Suppressor macrophage treated with lipopolysaccharide for 4 hours (primary cell): ENCODE measurements around the gene HPGD.
"Not testable (repeated sequence)": the region's sequence is repeated elsewhere in the genome, so short reads cannot be mapped to it uniquely, and the experiment has no call there.

Source experiments
- DNase-seq: peaks from one replicate; pipeline ENCODE4 v3.0.0-alpha.2; 2020

The HPGD gene

DNA sequence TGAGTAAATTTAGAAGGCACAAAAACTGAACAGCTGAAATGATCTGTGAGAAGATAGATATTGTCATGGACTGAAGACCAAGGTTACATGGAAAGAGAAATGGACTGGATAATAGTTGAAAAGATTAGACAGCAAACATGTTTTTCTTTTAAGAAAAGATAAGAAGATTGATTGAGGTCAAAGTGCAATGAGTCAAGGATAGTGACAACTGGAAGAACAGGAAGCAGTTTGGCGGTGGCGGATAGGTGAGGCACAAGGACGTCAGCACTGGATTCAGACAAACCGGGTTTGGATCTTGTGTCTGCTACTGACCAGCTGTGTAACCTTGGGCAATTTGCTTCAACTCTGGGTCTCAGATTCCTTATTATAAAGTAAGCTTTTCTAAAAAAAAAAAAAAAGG is 2.0 kb upstream of the HPGD start:
- DNase-seq = no peak

DNA sequence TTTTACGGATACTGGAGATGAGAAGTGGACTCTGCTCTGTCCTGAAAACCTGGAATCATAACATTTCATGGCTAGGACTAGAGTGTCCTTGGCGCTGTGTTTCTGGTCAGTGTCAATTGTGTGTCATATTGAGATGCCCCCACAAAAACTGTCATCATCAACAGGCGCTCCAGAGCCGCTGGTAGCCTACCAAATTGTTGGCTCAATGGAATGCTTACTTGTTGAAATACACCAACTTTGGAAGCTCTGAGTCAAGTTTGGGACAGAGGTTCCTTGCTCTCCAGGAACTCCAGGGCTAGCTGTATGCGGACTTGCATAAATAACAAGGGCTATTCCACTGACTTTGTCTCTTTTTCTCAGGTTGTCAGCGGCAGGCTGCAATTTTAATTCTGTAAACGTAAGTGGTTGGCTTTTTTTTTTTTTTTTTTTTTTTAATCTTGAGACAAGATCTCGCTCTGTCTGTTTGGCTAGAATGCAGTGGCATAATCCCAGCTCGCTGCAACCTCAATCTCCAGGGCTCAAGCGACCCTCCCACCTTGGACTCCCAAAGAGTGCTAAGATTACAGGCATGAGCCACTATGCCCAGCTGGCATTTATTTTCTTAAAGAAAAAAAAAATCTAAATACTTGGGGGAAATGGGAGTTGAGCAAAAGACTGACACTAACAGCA is 871 bp upstream of the HPGD start:
- peak; percentile 16 for DNase-seq

DNA sequence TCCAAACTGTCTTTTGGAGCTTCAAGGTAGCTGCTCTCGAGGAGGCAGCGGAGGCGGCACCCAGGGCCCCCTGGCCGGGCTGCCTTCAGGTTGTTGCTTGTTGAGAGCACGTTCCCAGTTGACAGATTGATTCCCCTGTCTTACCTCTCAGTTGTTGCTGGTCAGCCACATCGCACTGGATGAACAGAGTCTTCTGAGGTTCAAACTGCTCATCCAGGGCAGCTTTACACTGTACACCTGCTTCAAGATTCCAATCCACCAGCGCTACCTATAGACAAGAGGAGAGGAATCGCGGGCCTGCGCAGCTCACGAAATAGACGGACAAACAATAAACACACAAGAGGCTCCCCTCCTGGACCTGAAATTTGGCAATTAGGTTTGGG is 497 bp downstream of the HPGD start:
- DNase-seq = no peak

DNA sequence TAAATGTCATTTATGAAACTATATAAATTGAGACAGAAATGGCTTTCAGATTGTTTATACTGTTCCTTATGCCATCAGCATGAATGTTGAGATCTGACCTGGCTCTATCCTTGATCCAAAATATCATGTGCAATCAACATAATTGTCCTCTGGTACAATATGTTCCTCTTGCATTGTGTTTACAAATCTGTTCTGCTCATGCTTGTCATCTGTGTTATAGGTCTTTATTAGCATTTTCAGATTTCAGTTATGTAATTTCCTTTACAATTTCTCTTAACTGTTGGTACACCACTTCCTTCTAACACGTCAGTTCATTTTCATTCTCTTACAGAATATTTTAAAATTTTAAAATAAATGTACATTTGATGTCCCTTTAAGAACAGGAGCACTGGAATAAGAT is 1.6 kb downstream of the HPGD start:
- peak; percentile 53 for DNase-seq

DNA sequence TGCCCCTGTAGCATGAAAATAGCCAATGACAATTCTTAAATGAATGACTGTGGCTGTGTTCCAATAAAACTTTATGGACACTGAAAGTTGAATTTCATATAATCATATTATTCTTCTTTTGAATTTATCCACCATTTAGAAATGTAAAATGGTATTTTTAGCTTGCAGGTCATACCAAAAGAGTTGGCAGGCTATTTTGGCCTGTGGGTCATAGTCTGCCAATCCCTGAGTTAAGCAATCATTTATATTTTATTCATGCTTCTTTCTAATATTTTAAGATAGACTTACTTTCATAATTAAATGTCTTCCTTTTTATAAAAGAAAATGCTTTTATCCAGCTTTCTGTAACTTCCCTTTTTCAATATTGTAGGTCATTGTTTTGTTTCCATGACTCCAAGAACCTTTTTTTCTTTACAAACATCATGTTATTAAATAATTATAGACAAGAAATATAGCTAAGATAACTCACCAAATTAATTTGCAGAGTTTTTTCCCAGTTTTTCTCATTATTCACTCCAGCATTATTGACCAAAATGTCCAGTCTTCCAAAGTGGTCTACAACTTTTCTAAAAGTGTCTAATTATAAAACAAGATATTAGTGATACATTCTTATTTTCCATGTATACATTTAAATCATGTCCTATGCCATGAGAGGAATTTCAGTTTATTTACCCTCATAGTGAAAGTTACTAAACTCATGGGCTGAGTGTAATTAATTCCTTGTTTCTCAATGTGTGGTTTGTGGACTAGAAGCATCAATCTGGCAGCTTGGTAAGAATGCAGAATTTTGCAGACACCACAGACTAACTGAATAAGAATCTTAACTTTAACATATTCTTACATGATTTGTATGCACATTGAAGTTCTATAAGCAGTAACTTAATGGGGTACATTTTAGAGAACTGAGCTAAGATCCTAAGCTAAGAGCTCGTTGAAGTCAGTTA is 4.5 kb downstream of the HPGD start:
- DNase-seq = peak; percentile 49

DNA sequence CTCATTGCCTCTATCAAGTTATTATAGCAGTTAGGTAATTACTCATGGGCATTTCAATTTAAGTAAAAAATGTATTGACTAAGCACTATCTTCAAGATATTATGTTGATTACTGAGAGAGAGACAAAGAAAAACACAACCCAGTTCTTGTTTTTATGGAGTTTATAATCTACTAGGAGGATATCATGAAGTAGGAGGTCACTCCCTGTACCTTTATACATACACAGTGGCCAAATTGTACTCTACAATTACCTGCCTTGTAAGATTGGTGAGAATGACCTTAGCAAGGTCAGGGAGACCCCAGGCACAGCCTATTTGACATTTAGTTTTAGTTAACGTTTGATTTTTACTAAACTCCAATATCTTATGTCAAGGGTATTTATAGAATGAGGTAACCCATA is 5.5 kb downstream of the HPGD start:
- DNase-seq = no peak

DNA sequence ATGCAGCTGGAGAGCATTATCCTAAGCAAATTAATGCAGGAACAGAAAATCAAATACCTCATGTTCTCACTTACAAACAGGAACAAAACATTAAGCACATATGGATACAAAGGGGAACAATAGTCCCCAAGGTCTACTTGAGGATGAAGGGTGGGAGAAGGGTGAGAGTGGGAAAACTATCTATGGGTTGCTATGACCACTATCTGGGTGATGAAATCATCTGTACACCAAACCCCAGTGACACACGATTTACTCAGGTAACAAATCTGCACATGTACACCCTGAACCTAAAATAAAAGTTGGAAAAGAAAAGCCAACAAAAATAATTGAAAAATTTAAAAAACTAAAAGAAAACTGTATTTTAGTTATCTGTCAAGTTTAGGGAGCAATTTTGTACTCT is 5.9 kb downstream of the HPGD start:
- no peak for DNase-seq

DNA sequence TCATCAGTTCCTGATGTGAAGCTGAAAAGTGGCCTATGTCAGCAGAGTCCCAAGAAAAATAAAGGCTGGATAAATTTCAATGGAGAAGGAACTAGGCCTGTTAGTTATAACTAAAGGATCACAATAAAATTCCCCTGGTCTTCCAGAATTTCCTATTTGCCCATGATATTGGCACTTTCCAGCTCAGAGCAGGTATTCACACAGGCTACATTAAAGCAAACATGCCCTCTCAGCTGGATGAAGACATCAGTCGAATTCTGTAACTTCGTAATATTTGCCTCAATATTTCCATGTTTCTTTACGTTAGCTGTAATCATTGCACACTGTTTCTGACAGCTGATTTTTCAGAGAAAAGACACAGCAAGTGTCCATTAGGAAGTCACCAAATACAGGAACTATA is 9.5 kb downstream of the HPGD start:
- DNase-seq = no peak

DNA sequence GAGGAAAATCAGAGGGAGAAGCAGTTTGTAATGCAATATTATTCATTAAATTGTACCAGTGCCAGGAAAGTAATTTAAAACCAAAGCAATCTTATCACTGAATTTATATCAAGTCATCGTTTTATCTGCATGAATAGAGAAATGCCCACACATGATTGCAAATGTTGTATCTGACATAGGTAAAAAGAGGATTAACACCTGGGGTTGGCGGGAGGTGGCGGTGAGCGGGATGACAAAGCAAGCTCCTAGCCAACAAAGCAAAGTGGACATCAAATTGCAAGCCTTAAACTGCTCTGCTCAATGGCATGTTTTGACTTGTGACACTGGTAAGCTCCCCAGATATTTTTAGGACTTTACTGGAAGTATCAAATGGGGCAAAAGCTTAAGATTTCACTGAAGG is 16.4 kb downstream of the HPGD start:
- no peak for DNase-seq

DNA sequence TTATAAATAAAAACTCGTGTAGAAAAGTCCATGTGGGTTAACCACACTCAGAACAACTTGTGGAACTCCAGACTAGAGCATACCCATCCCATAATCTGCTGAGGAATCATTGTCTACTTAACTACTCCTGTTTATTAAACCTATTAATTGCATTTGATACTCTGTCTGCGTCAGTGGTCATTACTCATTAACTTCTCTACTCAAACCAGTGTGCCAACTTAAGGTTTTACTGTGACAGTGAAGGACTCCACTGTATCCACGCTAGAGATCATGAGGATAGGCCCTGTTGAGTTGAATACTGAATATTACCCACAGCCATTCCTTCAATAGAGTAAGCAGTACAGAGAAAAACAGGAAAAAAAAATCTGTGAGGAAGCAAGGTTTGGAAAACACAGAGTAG is 17.3 kb downstream of the HPGD start:
- no peak for DNase-seq

DNA sequence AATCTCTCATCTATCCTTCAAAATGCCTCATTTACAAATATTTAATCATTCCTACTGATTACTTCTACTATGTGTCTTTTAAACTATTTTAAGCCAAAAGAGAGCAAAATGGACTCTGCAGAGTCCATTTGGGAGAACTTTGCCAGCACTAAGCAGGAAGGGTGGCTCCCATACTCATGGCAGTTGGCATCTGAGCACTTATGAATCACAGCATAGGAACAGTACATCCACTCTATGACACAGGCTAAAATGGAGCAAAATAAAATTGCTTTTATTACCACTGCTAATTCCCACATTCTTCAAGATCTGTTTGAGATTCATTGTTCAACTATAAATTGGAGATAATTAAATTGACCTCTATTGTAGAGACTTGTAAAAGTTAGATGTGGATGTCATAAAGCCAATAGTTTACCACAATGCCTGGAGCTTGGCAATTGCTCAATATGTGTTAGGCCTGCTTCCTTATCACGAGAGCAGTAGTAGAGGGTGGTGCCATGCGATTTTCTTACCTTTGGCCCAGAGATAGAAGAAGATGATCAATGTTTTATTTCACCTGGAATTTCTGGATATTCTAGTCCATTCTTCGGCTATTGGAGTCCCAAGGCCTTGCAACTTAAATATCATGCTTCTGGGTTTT is 19.1 kb downstream of the HPGD start:
- DNase-seq = no peak

DNA sequence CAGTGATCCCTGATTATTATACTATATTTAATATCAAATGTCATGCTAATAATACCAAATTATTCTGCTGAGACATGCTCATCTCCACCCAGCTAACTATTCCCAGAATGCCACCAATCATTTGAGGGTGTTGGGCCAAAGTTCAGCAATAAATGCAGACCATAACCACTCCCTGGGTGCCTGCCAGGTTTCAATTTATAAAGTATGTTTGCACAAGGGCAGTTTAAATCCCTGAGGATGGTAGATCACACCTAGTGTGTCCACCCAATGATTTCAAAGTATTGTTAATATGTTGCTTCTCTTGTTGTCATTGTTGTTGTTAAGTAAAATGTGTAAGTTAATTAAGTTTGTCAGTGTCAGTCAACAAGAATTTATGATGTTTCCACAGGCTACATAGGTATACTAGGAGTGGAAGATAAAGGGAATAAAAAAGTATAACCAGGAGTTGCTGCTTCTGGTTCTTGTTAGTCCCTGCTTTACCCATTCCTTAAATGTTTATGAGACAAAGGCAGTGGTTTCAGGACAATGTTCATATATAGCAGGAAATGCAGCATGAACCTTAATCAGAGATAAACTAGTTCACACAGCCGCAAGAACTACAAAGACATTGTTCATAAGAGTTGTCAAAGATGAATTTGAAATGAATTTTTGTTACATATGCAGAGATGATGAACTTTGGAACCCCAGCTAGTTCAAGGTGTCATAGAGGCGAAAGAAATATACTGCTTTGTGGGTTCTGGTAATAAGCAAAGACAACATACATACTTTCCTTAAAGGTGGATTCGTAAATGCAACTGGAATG is 25.5 kb downstream of the HPGD start:
- DNase-seq = no peak

DNA sequence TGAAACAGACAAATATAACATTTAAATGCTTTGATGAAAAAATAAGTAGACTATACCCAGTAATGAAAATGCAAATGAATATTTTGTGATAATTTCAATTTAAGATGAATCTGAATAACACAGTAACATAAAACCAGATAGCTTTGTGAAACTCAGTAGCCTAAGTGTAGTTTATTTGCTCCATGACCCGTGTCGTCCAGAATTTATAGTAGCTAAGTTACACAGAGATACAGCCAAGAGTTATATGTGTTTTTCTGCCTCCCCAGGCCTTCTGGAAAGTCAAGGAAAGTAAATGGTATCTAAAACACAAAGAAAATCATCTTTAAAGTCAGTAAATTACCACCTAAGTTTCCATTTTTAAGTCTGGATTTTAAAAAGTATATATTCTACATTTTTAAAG is 26.7 kb downstream of the HPGD start:
- no peak for DNase-seq

DNA sequence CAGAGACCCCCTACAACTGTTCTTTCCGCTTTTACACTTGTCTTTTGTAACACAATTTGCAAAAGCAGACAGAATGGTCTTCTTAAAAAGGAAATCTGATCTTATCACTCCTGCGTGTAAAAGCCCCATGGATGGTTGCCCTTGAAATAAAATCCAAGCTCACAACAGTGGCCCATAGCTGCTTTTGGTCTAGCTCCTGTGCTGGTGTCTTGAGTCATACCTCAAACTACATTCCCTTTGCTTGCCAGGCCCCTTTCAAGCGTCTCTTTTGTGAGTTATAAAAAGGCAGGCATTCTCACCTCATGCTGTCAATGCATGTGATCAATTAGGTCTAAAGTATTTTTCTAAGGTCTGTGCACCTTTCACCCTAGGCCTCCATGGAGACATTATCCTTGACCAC is 27.6 kb downstream of the HPGD start:
- no peak for DNase-seq

DNA sequence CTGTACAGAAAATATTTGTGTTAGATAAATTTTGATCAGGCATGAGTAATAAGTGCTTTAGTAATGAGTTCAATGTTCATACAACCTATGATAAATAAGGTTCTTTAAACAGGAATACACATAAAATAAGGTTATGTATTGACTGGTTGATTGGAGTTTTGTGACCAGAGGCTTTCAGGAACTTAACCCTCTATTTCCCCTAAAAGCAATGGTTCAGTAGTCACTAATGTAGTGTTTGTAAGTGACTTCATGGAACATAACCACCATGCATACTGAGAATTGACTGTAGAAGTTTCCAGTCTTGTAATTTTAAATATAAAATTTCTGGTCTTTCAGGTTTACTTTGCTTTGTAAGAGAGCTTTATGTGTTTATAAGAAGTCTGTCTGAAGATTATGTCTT is 28.1 kb downstream of the HPGD start:
- DNase-seq = no peak

DNA sequence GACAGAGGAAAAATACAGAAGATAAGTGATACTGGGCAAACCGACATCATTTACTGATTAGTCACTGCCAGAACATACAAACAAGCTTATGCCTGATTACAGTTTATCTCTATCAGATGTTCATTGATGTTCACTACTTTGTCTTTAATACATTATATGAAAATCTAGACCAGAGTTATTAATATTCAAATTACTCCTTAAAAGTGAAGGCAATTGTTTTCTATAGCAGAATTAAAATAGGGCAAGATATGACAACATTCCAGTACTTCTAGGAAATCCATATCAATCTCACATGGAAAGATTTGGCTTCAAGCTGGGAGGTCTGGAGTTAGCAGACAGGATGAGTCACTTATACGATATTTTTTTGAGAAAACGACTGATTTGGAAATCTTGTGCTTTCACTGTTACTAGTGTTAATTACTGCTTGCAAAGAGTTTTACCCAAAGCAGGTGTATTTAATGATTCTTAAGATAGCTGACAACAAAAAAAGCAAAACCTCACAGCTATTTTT is 31.8 kb downstream of the HPGD start:
- DNase-seq = no peak

DNA sequence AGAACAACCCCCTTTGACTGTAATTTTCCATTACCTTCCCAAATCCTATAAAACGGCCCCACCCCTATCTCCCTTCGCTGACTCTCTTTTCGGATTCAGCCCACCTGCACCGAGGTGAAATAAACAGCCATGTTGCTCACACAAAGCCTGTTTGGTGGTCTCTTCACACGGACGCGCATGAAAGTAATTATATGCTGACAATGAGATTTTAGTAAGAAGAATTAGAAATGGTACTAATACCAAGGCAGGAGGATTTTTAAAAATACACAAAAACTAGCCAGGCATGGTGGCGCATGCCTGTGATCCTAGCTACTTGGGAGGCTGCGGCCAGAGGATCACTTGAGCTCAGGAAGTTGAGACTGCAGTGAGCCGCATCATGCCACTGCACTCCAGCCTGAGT is 33.9 kb downstream of the HPGD start:
- DNase-seq = not testable (repeated sequence)

DNA sequence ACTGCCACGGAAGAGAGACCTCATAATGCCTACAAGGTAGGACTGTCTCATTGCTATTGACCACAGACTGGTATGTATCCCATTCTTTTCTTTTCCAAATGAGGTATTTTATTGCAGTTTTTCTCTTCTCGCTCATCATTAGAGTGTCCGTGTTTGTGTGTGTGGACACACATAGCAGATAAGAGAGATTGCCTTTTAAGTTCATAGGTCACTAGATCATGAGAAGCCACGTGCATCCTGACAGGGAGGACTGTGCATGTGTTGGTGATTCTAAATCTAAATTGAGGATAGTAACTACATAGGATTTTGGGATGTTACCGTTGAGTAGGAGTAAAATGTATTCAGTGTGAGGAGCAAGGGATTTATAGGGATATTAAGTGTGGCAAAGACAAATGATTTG is 37.3 kb downstream of the HPGD start:
- DNase-seq = no peak

DNA sequence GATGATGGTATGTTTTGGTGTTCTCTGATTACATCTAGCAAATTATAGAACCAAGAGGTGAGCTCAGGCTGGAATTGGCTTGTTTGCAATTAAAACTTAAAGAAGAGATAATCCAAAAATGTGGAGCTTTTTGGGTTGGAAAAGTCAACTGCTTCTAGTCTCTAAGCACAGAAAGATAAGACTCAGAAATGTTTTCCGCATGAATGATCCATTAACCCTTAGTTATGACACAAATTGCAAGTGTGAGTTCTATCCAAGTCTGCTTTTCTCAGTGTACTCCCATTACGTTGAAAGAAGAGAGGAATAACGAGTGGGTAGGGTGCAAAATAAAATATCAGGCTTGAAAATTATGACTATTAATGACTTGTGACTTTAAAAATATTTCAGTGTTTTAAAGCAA is 38.5 kb downstream of the HPGD start:
- no peak for DNase-seq

DNA sequence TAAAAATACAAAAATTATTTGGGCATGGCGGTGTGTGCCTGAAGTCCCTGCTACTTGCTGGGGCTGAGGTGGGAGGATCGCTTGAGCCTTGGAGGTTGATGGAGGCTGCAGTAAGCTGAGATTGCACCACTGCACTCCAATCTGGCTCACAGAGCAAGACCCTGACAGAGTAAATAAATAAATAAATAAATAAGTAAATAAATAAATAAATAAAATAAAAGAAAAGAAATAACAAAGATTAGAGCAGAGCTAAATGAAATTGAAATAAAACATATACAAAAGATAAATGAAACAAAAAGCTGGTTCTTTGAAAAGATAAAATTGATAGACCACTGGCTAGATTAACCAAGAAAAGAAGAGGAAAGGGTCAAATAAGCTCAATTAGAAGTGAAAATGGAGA is 43.1 kb downstream of the HPGD start:
- no peak for DNase-seq

DNA sequence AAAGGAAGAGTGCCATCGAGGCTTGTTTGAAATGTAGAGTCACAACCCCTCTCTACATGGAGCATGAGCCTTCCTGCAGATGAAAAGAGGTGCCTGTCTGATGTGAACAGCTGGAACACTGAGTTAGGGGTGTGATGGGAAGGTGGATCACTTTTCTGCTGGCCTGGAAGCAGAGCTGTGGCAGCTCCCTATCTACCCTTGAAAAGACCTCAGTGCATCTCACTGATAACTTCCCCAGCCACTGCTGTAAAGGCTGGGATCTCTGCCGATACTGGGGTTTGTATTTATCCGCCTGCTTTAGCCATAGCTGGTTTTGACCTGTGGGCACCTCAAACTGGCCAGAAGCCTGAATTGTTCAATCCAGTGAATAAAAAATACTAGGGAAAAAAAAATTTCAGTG is 46.8 kb downstream of the HPGD start:
- DNase-seq = no peak

DNA sequence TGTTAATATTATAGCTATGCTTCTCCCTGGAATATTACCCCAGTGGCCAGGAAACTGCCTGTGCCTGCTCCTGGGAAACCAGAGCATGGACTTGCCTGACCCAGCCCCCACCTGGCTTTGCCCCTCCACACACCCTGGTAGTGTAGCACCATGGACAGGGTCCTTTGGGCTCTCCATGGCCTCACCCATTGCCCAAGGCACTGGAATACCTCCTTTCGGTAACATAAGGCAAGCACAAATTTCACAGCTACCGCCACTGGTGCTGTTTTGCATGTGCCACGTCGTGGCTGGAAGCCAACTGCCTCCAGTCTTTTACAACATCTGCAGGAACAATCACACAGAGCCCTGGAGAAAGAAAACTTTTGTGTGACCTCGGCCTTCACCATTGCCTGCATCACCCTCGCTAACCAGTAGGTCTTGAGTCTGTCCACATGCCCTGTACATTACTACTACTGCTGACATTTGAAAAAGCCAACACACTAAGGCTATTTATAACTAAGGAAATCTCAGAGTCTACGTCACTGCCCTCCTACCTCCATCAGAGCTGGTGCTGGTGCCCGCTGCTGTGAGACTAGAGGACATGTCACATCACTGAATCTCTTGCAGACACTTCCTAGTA is 47.7 kb downstream of the HPGD start:
- DNase-seq = no peak

DNA sequence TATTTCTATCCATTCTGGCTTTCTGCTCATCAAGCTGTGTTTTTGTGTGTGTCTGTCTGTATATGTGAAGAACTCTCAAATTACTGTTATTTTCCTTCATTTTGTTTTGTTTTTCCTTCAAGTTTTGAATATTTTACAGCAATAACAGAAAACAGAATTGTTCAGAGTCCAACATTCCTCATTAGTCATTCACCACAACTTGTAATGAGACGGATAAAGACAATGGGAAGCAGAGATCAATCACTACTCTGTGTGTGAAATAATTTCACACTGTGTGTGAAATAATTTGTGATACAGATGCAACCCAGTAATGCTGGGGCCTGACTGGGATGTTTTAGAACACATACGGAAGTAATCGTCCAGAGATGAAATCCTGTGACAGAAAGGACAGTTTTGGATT is 55.2 kb downstream of the HPGD start:
- no peak for DNase-seq
